Tibial artery (tissue), 4 donors: ENCODE data around the gene FAM135A.
"Not testable (repeated sequence)": the region's sequence is repeated elsewhere in the genome, so short reads cannot be mapped to it uniquely, and the experiment has no call there.

Source experiments
- DNase-seq, 2 donors: peaks; one replicate each; pipeline ENCODE4 v3.0.0-alpha.2; 2019
- H3K27ac ChIP-seq, 2 donors: fragments of 200-600 bp; sonication (generic) in 1 of 2; 1 replicate in 1 of 2; 2 replicates in 1 of 2; pipeline ENCODE4 v1.5.1; 2018 to 2019; ENCODE audit warnings: mild to moderate bottlenecking in 1 of 2
- H3K27me3 ChIP-seq, 2 donors: fragments of 200-600 bp; sonication (generic) in 1 of 2; one replicate each; pipeline versions ENCODE4 v1.5.1 to v1.6.0; 2016 to 2019
- H3K36me3 ChIP-seq, 3 donors: fragments of 200-600 bp; sonication (generic) in 2 of 3; one replicate each; pipeline ENCODE4 v1.5.1; 2016 to 2019; ENCODE audit warnings: mild to moderate bottlenecking in 2 of 3
- H3K4me1 ChIP-seq, 4 donors: fragments of 200-600 bp; sonication (generic) in 2 of 4; 1 replicate in 3 of 4; 2 replicates in 1 of 4; pipeline ENCODE4 v1.5.1; 2016 to 2019
- H3K4me3 ChIP-seq, 2 donors: fragments of 200-600 bp; sonication (generic) in 1 of 2; 1 replicate in 1 of 2; 2 replicates in 1 of 2; pipeline ENCODE4 v1.5.1; 2018 to 2019; ENCODE audit warnings: mild to moderate bottlenecking in 2 of 2
- H3K9me3 ChIP-seq, 3 donors: fragments of 200-600 bp; sonication (generic) in 1 of 3; one replicate each; pipeline ENCODE4 v1.5.1; 2016 to 2019
- CTCF ChIP-seq, 2 experiments: fragments of 200-600 bp in 1 of 2; fragments of 450-650 bp in 1 of 2; IDR thresholded peaks; one replicate each; pipeline ENCODE4 v1.5.1; 2017 to 2019; ENCODE audit warnings: antibody characterized with exemption in 2 of 2, mild to moderate bottlenecking in 1 of 2, moderate library complexity in 1 of 2
- intact Hi-C: fragments of 100-400 bp; cut with DNase I; formaldehyde crosslinking; loops from one replicate; pipeline ENCODE4 v1.15.0; 2023; ENCODE audit warnings: low total_unique reads

FAM135A gene

GRCh38 chr6:70601014-70601413 is 187.7 kb downstream of the FAM135A start:
- Histone ChIP-seq H3K9me3 (no peaks in the 10 kb centered on the region), H3K27me3 (no peaks in the 10 kb centered on the region), H3K36me3 (no peaks in the 10 kb centered on the region), H3K4me3 (no peak overlapping the region), H3K4me1 (no peaks in the 10 kb centered on the region), H3K27ac (no peak overlapping the region)
- intact Hi-C loops = no loop called here
- TF ChIP-seq CTCF (IDR thresholded peaks at IDR 0.05) = no peak
- DNase-seq = no peak

DNA sequence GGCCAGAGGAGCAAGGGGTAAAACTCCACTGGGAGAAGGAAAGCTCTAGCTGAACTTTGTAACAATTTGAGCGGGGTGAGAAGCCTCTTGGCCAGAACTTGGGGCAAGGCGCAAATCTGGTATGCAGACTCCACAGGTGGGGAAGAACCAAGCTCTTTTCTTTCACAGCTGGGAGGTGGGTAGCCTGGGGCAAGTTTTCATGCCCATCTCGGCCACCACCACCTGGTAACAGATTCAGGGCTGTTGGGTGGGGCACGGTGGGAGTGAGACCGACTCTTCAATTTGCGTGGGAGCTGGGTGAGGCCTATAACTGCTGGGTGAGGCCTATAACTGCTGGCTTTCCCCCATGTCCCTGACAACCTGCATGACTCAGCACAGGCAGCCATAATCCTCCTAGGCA is 190.9 kb downstream of the FAM135A start:
- no peak overlapping the region for H3K27ac ChIP-seq
- intact Hi-C loops = no loop called here
- H3K4me3 ChIP-seq = no peak overlapping the region

DNA sequence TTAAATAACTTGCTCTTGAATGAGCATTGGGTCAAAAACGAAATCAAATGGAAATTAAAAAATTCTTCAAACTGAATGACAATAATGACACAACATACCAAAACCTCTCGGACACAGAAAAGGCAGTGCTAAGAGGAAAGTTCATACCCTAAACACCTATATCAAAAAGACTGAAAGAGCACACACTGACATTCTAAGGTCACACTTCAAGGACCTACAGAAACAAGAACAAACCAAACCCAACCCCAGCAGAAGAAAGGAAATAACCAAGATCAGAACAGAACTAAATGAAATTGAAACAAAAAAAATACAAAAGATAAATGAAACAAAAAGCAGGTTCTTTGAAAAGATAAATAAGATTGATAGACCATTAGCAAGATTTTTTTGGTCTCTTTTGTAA is 194.1 kb downstream of the FAM135A start:
- H3K36me3 ChIP-seq, H3K9me3 ChIP-seq, H3K27me3 ChIP-seq, intact Hi-C loops, H3K27ac ChIP-seq, H3K4me3 ChIP-seq, H3K4me1 ChIP-seq, DNase-seq: not testable (repeated sequence)

More for the DNA sequence above, 190.9 kb downstream of the FAM135A start:
- H3K4me1 ChIP-seq = no peaks in the 10 kb centered on the region
- H3K36me3 ChIP-seq = no peaks in the 10 kb centered on the region
- TF ChIP-seq CTCF (IDR thresholded peaks at IDR 0.05) = no peak
- H3K27me3 ChIP-seq = no peaks in the 10 kb centered on the region
- H3K9me3 ChIP-seq = no peaks in the 10 kb centered on the region
- DNase-seq = no peak

DNA sequence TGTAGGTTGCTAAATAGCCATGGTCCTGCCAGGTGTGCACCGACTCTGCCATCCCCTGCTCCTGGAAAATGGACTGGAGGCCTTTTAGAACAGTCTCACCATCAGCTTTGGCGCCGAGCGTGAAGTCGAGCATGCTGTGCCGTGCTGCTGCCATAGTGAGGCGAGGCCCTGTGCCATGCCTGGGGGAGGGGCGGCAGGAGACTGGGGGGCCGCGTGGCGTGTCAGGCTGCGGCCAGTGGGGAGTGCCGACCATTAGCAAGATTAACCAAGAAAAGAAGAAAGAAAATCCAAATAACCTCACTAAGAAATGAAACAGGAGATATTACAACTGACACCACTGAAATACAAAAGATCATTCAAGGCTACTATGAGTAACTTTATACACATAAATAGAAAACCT is 195.9 kb downstream of the FAM135A start:
- H3K4me1 ChIP-seq, H3K27ac ChIP-seq, H3K4me3 ChIP-seq, H3K27me3 ChIP-seq, H3K9me3 ChIP-seq, H3K36me3 ChIP-seq, intact Hi-C loops, DNase-seq: not testable (repeated sequence)
